Measurements from ENCODE around the gene ARL4C.

- TF ChIP-seq TARDBP (IDR thresholded peaks at IDR 0.05) (no peak), BHLHE40 (IDR thresholded peaks at IDR 0.05; ENCODE audit: borderline replicate concordance) (no peak), L3MBTL2 (conservative IDR thresholded peaks at IDR 0.05) (no peak), FOXM1 (IDR thresholded peaks at IDR 0.05; ENCODE audit: borderline replicate concordance) (no peak), ELF4 (IDR thresholded peaks at IDR 0.05) (no peak), SP1 (IDR thresholded peaks at IDR 0.05) (no peak), LEF1 (IDR thresholded peaks at IDR 0.05; ENCODE audit: borderline replicate concordance) (no peak), SUZ12 (IDR thresholded peaks at IDR 0.05) (no peak), CTBP1 (IDR thresholded peaks at IDR 0.05; ENCODE audit: borderline replicate concordance) (no peak), HDGF (IDR thresholded peaks at IDR 0.05; ENCODE audit: borderline replicate concordance) (no peak), ARNT (IDR thresholded peaks at IDR 0.05) (no peak), PKNOX1 (IDR thresholded peaks at IDR 0.05) (no peak)
These were observed 52.6 kb downstream of the ARL4C start for GRCh38 chr2:234444242-234444730.

Measured in HEK293T (cell line).